Osteoblast (primary cell): ENCODE data around the gene TCF20. TPM values are rescaled to one million over a fixed set of nuclear protein-coding genes. Genes with fewer than 3 reads are reported as not detected.

Source experiments
- DNase-seq: peaks from one replicate; pipeline ENCODE4 v3.0.0; 2011; ENCODE audit warnings: low spot score, mixed read lengths; ENCODE audit not compliant: insufficient read length; ENCODE audit errors: missing footprints
- H2AFZ ChIP-seq: 2 replicates; pipeline ENCODE4 v1.6.0; 2011; ENCODE audit warnings: mild to moderate bottlenecking, low read length
- H3K27ac ChIP-seq: 2 replicates; pipeline ENCODE4 v1.5.1; 2011; ENCODE audit warnings: mild to moderate bottlenecking, low read depth, low read length, moderate library complexity
- H3K27me3 ChIP-seq: 2 replicates; pipeline ENCODE4 v1.6.0; 2012; ENCODE audit warnings: mild to moderate bottlenecking, control low read depth, inconsistent platforms, low read length, moderate library complexity; ENCODE audit not compliant: insufficient read depth
- H3K36me3 ChIP-seq: 2 replicates; pipeline ENCODE4 v1.5.1; 2011; ENCODE audit warnings: mild to moderate bottlenecking, low read length, control low read depth, moderate library complexity; ENCODE audit not compliant: insufficient read depth
- H3K4me1 ChIP-seq: 2 replicates; pipeline ENCODE4 v1.5.1; 2011; ENCODE audit warnings: mild to moderate bottlenecking, low read length, control low read depth, moderate library complexity; ENCODE audit not compliant: insufficient read depth
- H3K4me2 ChIP-seq: 2 replicates; pipeline ENCODE4 v1.6.0; 2011; ENCODE audit warnings: mild to moderate bottlenecking, low read length; ENCODE audit not compliant: insufficient read depth
- H3K4me3 ChIP-seq: fragments of 200-600 bp; sonication (generic); 3 replicates; pipeline ENCODE4 v1.5.1; 2012; ENCODE audit warnings: mild to moderate bottlenecking, low read length, inconsistent platforms; ENCODE audit not compliant: insufficient read depth
- H3K79me2 ChIP-seq: 2 replicates; pipeline ENCODE4 v1.6.0; 2012; ENCODE audit warnings: mild to moderate bottlenecking, low read length, control low read depth, inconsistent platforms; ENCODE audit not compliant: insufficient read depth
- H3K9me3 ChIP-seq: 2 replicates; pipeline ENCODE4 v1.5.1; 2011; ENCODE audit warnings: low read depth, low read length, control low read depth
- H4K20me1 ChIP-seq: 2 replicates; pipeline ENCODE4 v1.6.0; 2012; ENCODE audit warnings: mild to moderate bottlenecking, low read length, control low read depth; ENCODE audit not compliant: insufficient read depth
- CTCF ChIP-seq: IDR thresholded peaks from 2 replicates; pipeline ENCODE4 v1.5.1; 2011; ENCODE audit warnings: mild to moderate bottlenecking, low read depth, low read length, moderate library complexity; ENCODE audit errors: extremely low read depth
- total RNA-seq: library from RNA; depleted of rRNA; stranded (reverse); fragments of >200 nt; gene quantifications from 2 replicates; pipeline ENCODE4 v1.2.3, GENCODE V29; 2012

TCF20 gene
- total RNA-seq, 1 donor = 35.1 TPM

DNA sequence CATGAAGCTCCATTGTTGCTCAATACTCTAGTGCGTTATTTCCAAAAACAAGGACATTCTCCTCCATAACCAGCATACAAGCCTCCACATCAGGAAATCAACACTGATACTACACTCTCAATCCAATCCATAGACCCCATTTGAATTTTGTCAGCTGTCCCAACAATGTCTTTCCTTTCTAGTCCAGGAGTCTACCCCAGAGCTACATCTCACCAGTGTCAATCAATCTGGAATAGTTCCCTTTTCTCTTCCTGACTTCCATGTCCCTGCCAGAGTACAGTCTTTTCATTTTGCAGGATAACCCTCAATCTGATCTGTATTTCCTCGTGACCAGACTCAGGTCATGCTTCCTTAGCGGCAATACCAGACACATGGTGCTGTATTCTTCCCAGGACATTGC is 43.0 kb downstream of the TCF20 start:
- Histone ChIP-seq H3K27ac (no peak overlapping the region), H2AFZ (no peak overlapping the region), H3K9me3 (no peaks in the 10 kb centered on the region), H3K79me2 (peaks cover 72% of the 10 kb centered on the region), H3K36me3 (no peaks in the 10 kb centered on the region), H3K4me3 (no peak overlapping the region), H3K27me3 (no peaks in the 10 kb centered on the region), H4K20me1 (peaks cover 68% of the 10 kb centered on the region), H3K4me2 (no peak overlapping the region), H3K4me1 (peaks cover 8% of the 10 kb centered on the region)
- no peak for TF ChIP-seq CTCF
- DNase-seq = no peak

- DNase-seq = no peak
- Histone ChIP-seq H3K36me3 (no peaks in the 10 kb centered on the region), H4K20me1 (peaks cover 72% of the 10 kb centered on the region), H3K9me3 (no peaks in the 10 kb centered on the region), H2AFZ (no peak overlapping the region), H3K27me3 (no peaks in the 10 kb centered on the region), H3K4me1 (peaks cover 8% of the 10 kb centered on the region), H3K79me2 (peaks cover 77% of the 10 kb centered on the region), H3K27ac (no peak overlapping the region), H3K4me3 (no peak overlapping the region), H3K4me2 (no peak overlapping the region)
- no peak for TF ChIP-seq CTCF
Observed at GRCh38 chr22:42225841-42226240, 44.6 kb downstream of the TCF20 start.

- no peak overlapping the region for H2AFZ ChIP-seq
- no peak for TF ChIP-seq CTCF
- DNase-seq = no peak
- H3K27me3 ChIP-seq = no peaks in the 10 kb centered on the region
- no peak overlapping the region for H3K4me3 ChIP-seq
- H3K79me2 ChIP-seq = peaks cover 79% of the 10 kb centered on the region
- no peak overlapping the region for H3K4me2 ChIP-seq
- H3K4me1 ChIP-seq = no peaks in the 10 kb centered on the region
- H3K36me3 ChIP-seq = no peaks in the 10 kb centered on the region
- H3K27ac ChIP-seq = no peak overlapping the region
- no peaks in the 10 kb centered on the region for H3K9me3 ChIP-seq
- H4K20me1 ChIP-seq = peaks cover 60% of the 10 kb centered on the region
Observed at GRCh38 chr22:42222140-42222539, 48.3 kb downstream of the TCF20 start.

Other genes with a start within 250 kb of the TCF20 start
- gene NAGA, start 199.8 kb downstream of the TCF20 start, total RNA-seq = 35.9 and 44.2 TPM in 2 replicates
- gene PHETA2, start 196.4 kb downstream of the TCF20 start, total RNA-seq = 23.9 and 26.2 TPM in 2 replicates
- 4.7 and 7.7 TPM in 2 replicates for gene SMDT1, start 191.0 kb downstream of the TCF20 start, total RNA-seq
- gene NDUFA6, start 179.9 kb downstream of the TCF20 start, total RNA-seq = 33.0 and 41.6 TPM in 2 replicates
- gene CYP2D6, start 139.8 kb downstream of the TCF20 start, total RNA-seq = 0.29 and 0.36 TPM in 2 replicates
- under 0.01 TPM in 2 replicates for gene NFAM1, start 161.8 kb upstream of the TCF20 start, total RNA-seq
- gene RRP7A, start 249.1 kb upstream of the TCF20 start, total RNA-seq = 21.5 and 29.0 TPM in 2 replicates